Pancreas (tissue), 10 donors: ENCODE measurements around the gene CAPN2. TPM values are rescaled to one million over a fixed set of nuclear protein-coding genes. Genes with fewer than 3 reads are reported as not detected.
"Not testable (repeated sequence)": the region's sequence is repeated elsewhere in the genome, so short reads cannot be mapped to it uniquely, and the experiment has no call there.

Source experiments
- ATAC-seq, 4 donors: fragments of 200-7000 bp; cut with Tn5 transposase; one replicate each; pipeline versions ENCODE4 v1.8.0 to v1.9.1; 2020; ENCODE audit warnings: mild to moderate bottlenecking in 4 of 4, moderate library complexity in 4 of 4
- DNase-seq, 6 donors: peaks; one replicate each; pipeline ENCODE4 v3.0.0-alpha.2; 2020
- FAIRE-seq: peaks from 2 replicates; lab custom pipeline; 2012; peaks lifted over from hg19 to GRCh38; lab: Jason Lieb, UNC
- H3K27ac ChIP-seq, 4 donors: fragments of 200-600 bp; sonication (generic); 1 replicate in 3 of 4; 2 replicates in 1 of 4; pipeline versions ENCODE4 v1.5.0 to v1.8.0; 2020
- H3K27me3 ChIP-seq, 4 donors: fragments of 200-600 bp; one replicate each; pipeline ENCODE4 v1.8.0; 2021
- H3K36me3 ChIP-seq, 3 donors: fragments of 200-600 bp; sonication (generic) in 1 of 3; one replicate each; pipeline versions ENCODE4 v1.5.0 to v1.8.0; 2020 to 2021
- H3K4me1 ChIP-seq, 3 donors: fragments of 200-600 bp; one replicate each; pipeline ENCODE4 v1.8.0; 2021
- H3K4me3 ChIP-seq, 4 donors: fragments of 200-600 bp; sonication (generic) in 2 of 4; one replicate each; pipeline versions ENCODE4 v1.5.0 to v1.8.0; 2020 to 2021
- H3K9me3 ChIP-seq, 4 donors: fragments of 200-600 bp; one replicate each; pipeline ENCODE4 v1.8.0; 2021
- WGBS, 2 donors: extraction: QIAGEN DNeasy Blood & Tissue Kit; methylation state at CpG; one replicate each; pipeline ENCODE4 v1.1.7; 2013; 5-methylcytosine and 5-hydroxymethylcytosine counted together
- intact Hi-C, 3 donors: fragments of 100-400 bp; cut with DNase I; formaldehyde crosslinking; loops; one replicate each; pipeline versions ENCODE4 v1.11.1 to v1.14.2; 2022
- polyA plus RNA-seq, 2 donors: library from polyadenylated mRNA; stranded (reverse); fragments of 200-250 nt; gene quantifications; one replicate each; pipeline ENCODE4 v1.2.3, GENCODE V29; 2013
- total RNA-seq, 6 donors: library from RNA; stranded (reverse); fragmentation: NEBNext Ultra II Directional in 4 of 6; extraction: Animal tissue kit (Norgen Biotek cat#: 25700) in 4 of 6; gene quantifications; one replicate each; pipeline versions ENCODE4 v1.2.1 to v1.2.4, GENCODE V29; 2021 to 2023
- TF ChIP-seq, protein P1 (sequence below), 4 donors: fragments of 200-600 bp; sonication (generic) in 3 of 4; IDR thresholded peaks; one replicate each; pipeline versions ENCODE4 v1.5.0 to v1.8.0; 2021; ENCODE audit warnings: antibody characterized with exemption in 4 of 4
- donor health status: healthy with polysubstance abuse.
- donor health status: DM: no; HTN: no; CAD: no; lungs with moderate emphysema.
- donor health status: DM: no; HTN: no; CAD: no.
- donor health status: control.
- donor health status: control.
- donor health status: Bipolar disorder and iron deficiency.
- donor health status: DM: yes; HTN: yes; CAD: no.
- donor health status: DM: no; HTN: no; CAD: no.
- donor health status: DM: no; HTN: no; CAD: no.
- donor health status: DM: yes; HTN: yes; CAD: no.

Gene CAPN2
- total and polyA plus RNA-seq, 8 donors, result 48.2 to 90.0 (median 55.7) TPM

DNA sequence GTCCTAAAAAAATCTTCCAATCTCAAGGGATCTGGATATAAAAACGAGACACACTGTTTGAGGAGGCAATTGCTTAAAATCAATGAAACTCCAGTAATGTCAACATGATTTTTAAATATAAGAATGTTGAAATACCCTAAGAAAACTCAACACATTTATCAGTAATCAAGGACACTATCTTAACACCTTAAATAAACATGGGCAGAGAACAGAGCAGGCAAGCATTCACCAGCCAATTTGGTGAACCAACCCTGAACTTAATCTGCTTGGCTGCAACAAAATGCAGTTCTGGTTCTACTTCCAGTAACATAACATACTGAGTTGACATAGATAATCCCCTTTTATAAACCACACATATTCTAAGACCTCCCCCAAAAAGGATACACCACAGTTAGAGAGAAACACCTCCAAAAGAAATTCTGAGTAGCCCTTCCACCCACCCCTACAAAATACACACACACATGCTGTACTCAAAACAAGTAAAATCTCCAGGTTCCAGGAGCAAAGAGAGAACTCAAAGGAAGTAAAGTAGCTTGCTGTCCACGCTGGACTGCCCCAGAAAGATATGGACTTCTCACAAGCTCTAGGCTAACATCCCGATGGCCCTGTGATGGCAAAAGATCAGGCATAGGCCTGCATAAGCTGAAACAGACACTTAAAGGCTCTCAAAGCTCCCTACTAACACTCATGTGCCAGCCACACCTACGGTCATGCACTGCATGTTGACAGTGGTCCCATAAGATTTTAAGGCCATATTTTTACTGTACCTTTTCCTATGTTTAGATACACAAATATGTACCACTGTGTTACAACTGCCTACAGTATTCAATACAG is 102.9 kb downstream of the CAPN2 start:
- 26 to 29% methylated on average over 4 of the region's 4 CpGs for WGBS, 2 donors
- Histone ChIP-seq H3K27me3 (no peaks in the 10 kb centered on the region), H3K4me3 (no peak overlapping the region), H3K9me3 (no peaks in the 10 kb centered on the region), H3K36me3 (peaks cover 0 to 5% (median 0%) of the 10 kb centered on the region in 3 donors), H3K4me1 (peaks cover 16 to 21% (median 21%) of the 10 kb centered on the region in 3 donors), H3K27ac (peak overlapping the region in 2 of 4 donors; percentile 57 to 63)
- DNase-seq (no peak), ATAC-seq (peak; percentile 71 to 87 (median 80)), FAIRE-seq (no peak)
- intact Hi-C loops, result no loop called here
- TF ChIP-seq, protein P1, sequence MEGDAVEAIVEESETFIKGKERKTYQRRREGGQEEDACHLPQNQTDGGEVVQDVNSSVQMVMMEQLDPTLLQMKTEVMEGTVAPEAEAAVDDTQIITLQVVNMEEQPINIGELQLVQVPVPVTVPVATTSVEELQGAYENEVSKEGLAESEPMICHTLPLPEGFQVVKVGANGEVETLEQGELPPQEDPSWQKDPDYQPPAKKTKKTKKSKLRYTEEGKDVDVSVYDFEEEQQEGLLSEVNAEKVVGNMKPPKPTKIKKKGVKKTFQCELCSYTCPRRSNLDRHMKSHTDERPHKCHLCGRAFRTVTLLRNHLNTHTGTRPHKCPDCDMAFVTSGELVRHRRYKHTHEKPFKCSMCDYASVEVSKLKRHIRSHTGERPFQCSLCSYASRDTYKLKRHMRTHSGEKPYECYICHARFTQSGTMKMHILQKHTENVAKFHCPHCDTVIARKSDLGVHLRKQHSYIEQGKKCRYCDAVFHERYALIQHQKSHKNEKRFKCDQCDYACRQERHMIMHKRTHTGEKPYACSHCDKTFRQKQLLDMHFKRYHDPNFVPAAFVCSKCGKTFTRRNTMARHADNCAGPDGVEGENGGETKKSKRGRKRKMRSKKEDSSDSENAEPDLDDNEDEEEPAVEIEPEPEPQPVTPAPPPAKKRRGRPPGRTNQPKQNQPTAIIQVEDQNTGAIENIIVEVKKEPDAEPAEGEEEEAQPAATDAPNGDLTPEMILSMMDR (IDR thresholded peaks at IDR 0.05), result no peak

DNA sequence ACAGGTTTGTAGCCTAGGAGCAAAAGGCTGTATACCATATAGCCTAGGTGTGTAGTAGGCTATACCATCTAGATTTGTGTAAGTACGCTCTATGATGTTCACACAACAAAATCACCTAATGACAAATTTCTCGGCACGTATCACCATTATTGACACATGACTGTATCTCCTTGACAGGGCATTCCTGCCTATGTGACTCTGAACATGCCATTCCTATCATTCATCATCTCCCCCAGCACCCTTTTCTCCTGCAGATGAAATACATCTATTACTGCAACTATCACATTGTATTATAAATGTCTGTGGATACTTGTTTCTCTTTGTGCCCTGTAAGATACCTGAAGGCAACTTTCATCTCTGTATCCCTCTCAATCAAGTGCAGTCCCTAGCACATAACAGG is 103.5 kb downstream of the CAPN2 start:
- FAIRE-seq, result no peak

DNA sequence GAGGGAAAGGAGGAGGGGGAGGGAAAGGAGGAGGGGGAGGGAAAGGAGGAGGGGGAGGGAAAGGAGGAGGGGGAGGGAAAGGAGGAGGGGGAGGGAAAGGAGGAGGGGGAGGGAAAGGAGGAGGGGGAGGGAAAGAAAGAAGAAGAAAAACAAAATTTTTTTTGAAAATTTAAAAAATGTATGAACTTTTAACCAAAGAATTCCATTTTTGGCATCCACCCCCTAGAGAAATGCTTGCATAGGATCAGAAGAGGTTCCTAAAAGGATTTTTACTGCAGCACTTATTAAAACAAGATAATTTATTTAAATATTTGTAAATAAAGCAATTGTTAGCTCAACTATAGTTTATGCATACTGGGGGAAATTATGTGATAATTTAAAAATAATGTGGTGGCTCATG is 104.9 kb downstream of the CAPN2 start:
- ATAC-seq, intact Hi-C loops, H3K36me3 ChIP-seq, H3K4me3 ChIP-seq, H3K27ac ChIP-seq, H3K27me3 ChIP-seq, FAIRE-seq, H3K9me3 ChIP-seq, DNase-seq: not testable (repeated sequence)
- H3K4me1 ChIP-seq, result peaks cover 16 to 24% (median 21%) of the 10 kb centered on the region in 3 donors

More for the DNA sequence above, 103.5 kb downstream of the CAPN2 start:
- no peak overlapping the region for H3K4me3 ChIP-seq
- H3K9me3 ChIP-seq, result no peaks in the 10 kb centered on the region
- intact Hi-C loops, result no loop called here
- DNase-seq (no peak), ATAC-seq (peak in 1 of 4 donors; percentile 22)
- peaks cover 0 to 5% (median 0%) of the 10 kb centered on the region in 3 donors for H3K36me3 ChIP-seq
- peaks cover 16 to 24% (median 21%) of the 10 kb centered on the region in 3 donors for H3K4me1 ChIP-seq
- TF ChIP-seq, protein P1 (IDR thresholded peaks at IDR 0.05), result no peak
- WGBS, 2 donors, result 59 to 66% methylated on average over 3 of the region's 3 CpGs
- H3K27me3 ChIP-seq, result no peaks in the 10 kb centered on the region
- peak overlapping the region in 2 of 4 donors; percentile 57 to 63 for H3K27ac ChIP-seq

DNA sequence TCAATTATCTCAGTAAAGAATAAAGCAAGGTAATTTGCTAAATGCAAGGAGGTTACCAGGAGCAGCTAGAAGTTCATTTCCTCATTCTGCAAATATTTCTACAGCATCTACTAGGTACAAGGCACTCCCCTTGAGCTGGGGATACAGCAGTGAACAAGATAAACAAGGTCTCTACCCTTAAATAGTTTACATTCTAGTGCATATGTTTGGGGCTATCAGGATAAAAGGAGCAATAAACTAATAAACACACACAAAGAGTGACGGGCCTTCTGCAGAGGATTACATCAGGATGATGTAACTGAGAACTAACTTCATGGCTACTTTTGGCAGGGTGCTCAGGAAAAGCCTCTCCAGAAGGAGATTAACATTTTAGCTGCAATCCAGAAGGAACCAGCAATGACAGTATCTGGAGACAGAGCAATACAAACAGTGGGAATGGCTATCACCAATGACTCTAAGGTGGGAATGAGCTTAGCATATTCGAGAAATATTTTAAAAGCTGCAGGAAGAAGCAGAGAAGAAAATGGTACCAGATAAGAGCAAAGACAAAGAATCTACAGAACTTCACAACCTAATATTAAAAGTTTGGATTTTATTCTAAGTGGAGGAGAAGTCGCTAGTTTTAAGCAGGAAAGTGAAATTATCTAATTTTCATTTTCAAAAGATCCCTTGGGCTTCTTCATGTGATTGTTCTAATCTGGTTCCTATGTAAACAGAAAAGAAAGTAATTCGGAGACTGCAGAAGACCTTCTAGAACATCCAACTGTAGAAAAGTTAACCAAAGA is 107.6 kb downstream of the CAPN2 start:
- no peak for FAIRE-seq
- no peaks in the 10 kb centered on the region for H3K27me3 ChIP-seq
- peak overlapping the region in 1 of 4 donors; percentile 14 for H3K27ac ChIP-seq
- 54 to 55% methylated on average over 4 of the region's 4 CpGs for WGBS, 2 donors
- peak in 2 of 4 donors; percentile 37 to 48 for ATAC-seq
- intact Hi-C loops, result no loop called here
- TF ChIP-seq, protein P1 (IDR thresholded peaks at IDR 0.05), result no peak
- H3K36me3 ChIP-seq, result no peaks in the 10 kb centered on the region
- H3K9me3 ChIP-seq, result no peaks in the 10 kb centered on the region
- H3K4me1 ChIP-seq, result peaks cover 14 to 41% (median 24%) of the 10 kb centered on the region in 3 donors
- H3K4me3 ChIP-seq, result no peak overlapping the region
- DNase-seq, result no peak

DNA sequence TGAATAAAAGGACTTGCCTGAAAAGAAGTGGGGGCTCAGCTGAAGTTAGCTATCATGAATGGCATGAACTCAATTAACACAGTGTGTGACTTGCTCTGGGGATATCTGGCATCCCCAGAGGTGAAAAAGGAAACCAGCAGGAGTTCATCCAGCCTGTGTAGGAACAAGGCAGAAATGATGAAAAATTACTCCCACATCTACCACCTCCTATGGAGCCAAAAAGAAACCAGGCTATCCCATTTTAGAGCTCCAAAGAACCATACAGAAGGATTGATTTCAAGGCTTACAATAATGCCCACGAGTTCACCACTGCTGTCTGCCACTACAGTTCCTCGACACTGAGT is 108.1 kb downstream of the CAPN2 start:
- Histone ChIP-seq H3K27ac (no peak overlapping the region), H3K4me1 (peaks cover 12 to 41% (median 20%) of the 10 kb centered on the region in 3 donors), H3K9me3 (no peaks in the 10 kb centered on the region), H3K36me3 (no peaks in the 10 kb centered on the region), H3K27me3 (no peaks in the 10 kb centered on the region), H3K4me3 (no peak overlapping the region)
- WGBS, 2 donors, result 90 to 92% methylated on average over 2 of the region's 2 CpGs
- intact Hi-C loops, result no loop called here
- FAIRE-seq (no peak), ATAC-seq (no peak), DNase-seq (no peak)
- TF ChIP-seq, protein P1 (IDR thresholded peaks at IDR 0.05), result no peak
